Peyer's patch (tissue), 4 donors: ENCODE measurements around the gene HRH2. TPM values are rescaled to one million over a fixed set of nuclear protein-coding genes. Genes with fewer than 3 reads are reported as not detected.
A peak's percentile ranks its signal among the peaks of the same experiment; 100 is the strongest.

Experiments used
- DNase-seq, 3 donors: peaks; one replicate each; pipeline ENCODE4 v3.0.0-alpha.2; 2017 to 2019
- H3K27ac ChIP-seq, 4 donors: fragments of 200-600 bp; sonication (generic); one replicate each; pipeline ENCODE4 v1.5.1; 2016 to 2019
- H3K27me3 ChIP-seq, 2 donors: fragments of 200-600 bp; sonication (generic); one replicate each; pipeline ENCODE4 v1.5.1; 2019
- H3K36me3 ChIP-seq, 3 donors: fragments of 200-600 bp; sonication (generic); one replicate each; pipeline ENCODE4 v1.5.1; 2016 to 2019
- H3K4me1 ChIP-seq, 4 donors: fragments of 200-600 bp; sonication (generic); one replicate each; pipeline ENCODE4 v1.5.1; 2016 to 2019
- H3K4me3 ChIP-seq, 4 donors: fragments of 200-600 bp; sonication (generic); 1 replicate in 3 of 4; 2 replicates in 1 of 4; pipeline ENCODE4 v1.5.1; 2016 to 2019; ENCODE audit warnings: mild to moderate bottlenecking in 1 of 4
- H3K9me3 ChIP-seq, 4 donors: fragments of 200-600 bp; sonication (generic); one replicate each; pipeline ENCODE4 v1.5.1; 2016 to 2019; ENCODE audit warnings: mild to moderate bottlenecking in 1 of 4
- CTCF ChIP-seq, 6 experiments: fragments of 450-650 bp in 4 of 6; fragments of 200-600 bp in 2 of 6; sonication (generic) in 1 of 6; IDR thresholded peaks; one replicate each; pipeline ENCODE4 v1.5.1; 2017 to 2019; ENCODE audit warnings: antibody characterized with exemption in 6 of 6, mild to moderate bottlenecking in 3 of 6, moderate library complexity in 1 of 6
- POLR2A ChIP-seq, 2 donors: fragments of 450-650 bp; IDR thresholded peaks; one replicate each; pipeline ENCODE4 v1.5.1; 2017; ENCODE audit warnings: antibody characterized with exemption in 2 of 2, mild to moderate bottlenecking in 2 of 2, moderate library complexity in 2 of 2
- total RNA-seq, 4 donors: library from RNA; depleted of rRNA; stranded (reverse); fragments of >200 nt; gene quantifications; one replicate each; pipeline ENCODE4 v1.1.0, GENCODE V29; 2016

HRH2 gene
- total RNA-seq, 4 donors from 2014 or later: 0.83 to 8.6 (median 2.2) TPM

- no peaks in the 10 kb centered on the region for H3K27me3 ChIP-seq
These were observed 13.1 kb downstream of the HRH2 start for GRCh38 chr5:175671013-175671412.

GRCh38 chr5:175672976-175673648, 15.2 kb downstream of the HRH2 start:
- Histone ChIP-seq H3K4me3 (no peak overlapping the region), H3K4me1 (no peaks in the 10 kb centered on the region), H3K27ac (no peak overlapping the region), H3K27me3 (no peaks in the 10 kb centered on the region), H3K36me3 (no peaks in the 10 kb centered on the region), H3K9me3 (no peaks in the 10 kb centered on the region)
- TF ChIP-seq CTCF (IDR thresholded peaks at IDR 0.05) (no peak), POLR2A (IDR thresholded peaks at IDR 0.05) (no peak)
- peak in 1 of 3 donors; percentile 15 for DNase-seq

More at GRCh38 chr5:175671013-175671412, 13.1 kb downstream of the HRH2 start:
- DNase-seq: no peak
- no peak for TF ChIP-seq CTCF (IDR thresholded peaks at IDR 0.05)
- TF ChIP-seq POLR2A (IDR thresholded peaks at IDR 0.05): no peak
- no peaks in the 10 kb centered on the region for H3K4me1 ChIP-seq
- no peak overlapping the region for H3K27ac ChIP-seq
- H3K9me3 ChIP-seq: no peaks in the 10 kb centered on the region
- H3K4me3 ChIP-seq: no peak overlapping the region
- H3K36me3 ChIP-seq: no peaks in the 10 kb centered on the region

GRCh38 chr5:175674731-175675346, 17.0 kb downstream of the HRH2 start:
- Histone ChIP-seq H3K4me1 (no peaks in the 10 kb centered on the region), H3K27me3 (no peaks in the 10 kb centered on the region), H3K27ac (no peak overlapping the region), H3K9me3 (no peaks in the 10 kb centered on the region), H3K4me3 (no peak overlapping the region), H3K36me3 (no peaks in the 10 kb centered on the region)
- no peak for DNase-seq
- TF ChIP-seq POLR2A (IDR thresholded peaks at IDR 0.05) (no peak), CTCF (IDR thresholded peaks at IDR 0.05) (no peak)

GRCh38 chr5:175675873-175676272, 18.0 kb downstream of the HRH2 start:
- no peak overlapping the region for H3K4me3 ChIP-seq
- no peaks in the 10 kb centered on the region for H3K9me3 ChIP-seq
- no peaks in the 10 kb centered on the region for H3K27me3 ChIP-seq
- TF ChIP-seq POLR2A (IDR thresholded peaks at IDR 0.05) (no peak), CTCF (IDR thresholded peaks at IDR 0.05) (no peak)
- no peak overlapping the region for H3K27ac ChIP-seq
- DNase-seq: no peak
- no peaks in the 10 kb centered on the region for H3K4me1 ChIP-seq
- H3K36me3 ChIP-seq: no peaks in the 10 kb centered on the region

GRCh38 chr5:175677571-175677970, 19.7 kb downstream of the HRH2 start:
- no peak overlapping the region for H3K4me3 ChIP-seq
- H3K36me3 ChIP-seq: no peaks in the 10 kb centered on the region
- no peaks in the 10 kb centered on the region for H3K9me3 ChIP-seq
- H3K27me3 ChIP-seq: no peaks in the 10 kb centered on the region
- no peak overlapping the region for H3K27ac ChIP-seq
- DNase-seq: no peak
- no peaks in the 10 kb centered on the region for H3K4me1 ChIP-seq
- TF ChIP-seq CTCF (IDR thresholded peaks at IDR 0.05) (no peak), POLR2A (IDR thresholded peaks at IDR 0.05) (no peak)
